Left hindlimb (tissue), 1 donor: ENCODE results near the gene PHF21A.

ENCODE experiments used
- DNase-seq: peaks from one replicate; pipeline ENCODE4 v3.0.0-alpha.2; 2018

PHF21A gene

GRCh38 chr11:46121301-46121723, at the start of gene PHF21A:
Gene PHF21A (minus strand): TSS chr11:46121454. CDS start chr11:46084219, 37,235 bp downstream.
- DNase-seq, result peak; percentile 97

- no peak for DNase-seq
These were observed 49.5 kb upstream of the PHF21A start for GRCh38 chr11:46170797-46171196.

- DNase-seq, result no peak
These were observed 41.4 kb upstream of the PHF21A start for GRCh38 chr11:46162700-46163099.

- DNase-seq, result no peak
These were observed 39.9 kb upstream of the PHF21A start for GRCh38 chr11:46161201-46161600.

GRCh38 chr11:46160100-46160499, 38.8 kb upstream of the PHF21A start:
- DNase-seq, result no peak

GRCh38 chr11:46159680-46160079, 38.4 kb upstream of the PHF21A start:
- no peak for DNase-seq

- no peak for DNase-seq
These were observed 28.6 kb upstream of the PHF21A start for GRCh38 chr11:46149826-46150225.

GRCh38 chr11:46149342-46149741, 28.1 kb upstream of the PHF21A start:
- DNase-seq, result no peak

GRCh38 chr11:46144741-46145140, 23.5 kb upstream of the PHF21A start:
- no peak for DNase-seq

GRCh38 chr11:46143049-46143806, 22.0 kb upstream of the PHF21A start:
- DNase-seq, result no peak

GRCh38 chr11:46142561-46142960, 21.3 kb upstream of the PHF21A start:
- no peak for DNase-seq

GRCh38 chr11:46141597-46141996, 20.3 kb upstream of the PHF21A start:
- DNase-seq, result no peak

GRCh38 chr11:46134540-46134939, 13.3 kb upstream of the PHF21A start:
- no peak for DNase-seq

- no peak for DNase-seq
These were observed 12.8 kb upstream of the PHF21A start for GRCh38 chr11:46134061-46134460.

GRCh38 chr11:46133119-46133518, 11.9 kb upstream of the PHF21A start:
- DNase-seq, result no peak

- DNase-seq, result no peak
These were observed 9.2 kb upstream of the PHF21A start for GRCh38 chr11:46130286-46130940.

- no peak for DNase-seq
These were observed 7.9 kb upstream of the PHF21A start for GRCh38 chr11:46129133-46129532.

GRCh38 chr11:46127150-46127638, 5.9 kb upstream of the PHF21A start:
- DNase-seq, result peak; percentile 32

GRCh38 chr11:46125284-46125683, 4.0 kb upstream of the PHF21A start:
- no peak for DNase-seq

- no peak for DNase-seq
These were observed 1.9 kb upstream of the PHF21A start for GRCh38 chr11:46122945-46123715.

GRCh38 chr11:46121724-46122477, 647 bp upstream of the PHF21A start:
- peak; percentile 88 for DNase-seq
